ENCODE results near the gene ZNF184.

Gene ZNF184

GRCh38 chr6:27472617-27473400, at the start of gene ZNF184:
Gene ZNF184, minus strand, starts transcription at chr6:27473105. Its CDS starts 811 bp downstream, at chr6:27472294.
- peak; percentile 79 for DNase-seq

- DNase-seq = no peak
Measured at GRCh38 chr6:27518881-27519795, 46.2 kb upstream of the ZNF184 start.

GRCh38 chr6:27517928-27518787, 45.3 kb upstream of the ZNF184 start:
- no peak for DNase-seq

- no peak for DNase-seq
Measured at GRCh38 chr6:27517238-27517637, 44.3 kb upstream of the ZNF184 start.

- no peak for DNase-seq
Measured at GRCh38 chr6:27514906-27515495, 42.1 kb upstream of the ZNF184 start.

GRCh38 chr6:27512525-27512924, 39.6 kb upstream of the ZNF184 start:
- DNase-seq = no peak

- no peak for DNase-seq
Measured at GRCh38 chr6:27507041-27507956, 34.4 kb upstream of the ZNF184 start.

GRCh38 chr6:27505209-27506027, 32.5 kb upstream of the ZNF184 start:
- DNase-seq = no peak

GRCh38 chr6:27503436-27504030, 30.6 kb upstream of the ZNF184 start:
- no peak for DNase-seq

GRCh38 chr6:27502508-27503435, 29.9 kb upstream of the ZNF184 start:
- DNase-seq = no peak

- DNase-seq = no peak
Measured at GRCh38 chr6:27501187-27501586, 28.3 kb upstream of the ZNF184 start.

GRCh38 chr6:27500177-27500576, 27.3 kb upstream of the ZNF184 start:
- no peak for DNase-seq

GRCh38 chr6:27495386-27496135, 22.7 kb upstream of the ZNF184 start:
- no peak for DNase-seq

GRCh38 chr6:27494987-27495385, 22.1 kb upstream of the ZNF184 start:
- no peak for DNase-seq

- no peak for DNase-seq
Measured at GRCh38 chr6:27494103-27494502, 21.2 kb upstream of the ZNF184 start.

GRCh38 chr6:27492631-27493190, 19.8 kb upstream of the ZNF184 start:
- no peak for DNase-seq

GRCh38 chr6:27479319-27480182, 6.6 kb upstream of the ZNF184 start:
- no peak for DNase-seq

Data from NCI-H2107 (cell line).